HCT116 (cell line): ENCODE measurements around the gene TSC22D1. TPM values are rescaled to one million over a fixed set of nuclear protein-coding genes. Genes with fewer than 3 reads are reported as not detected.

Experiments
- ATAC-seq: fragments of 200-7000 bp; cut with Tn5 transposase; 2 replicates; pipeline ENCODE4 v1.9.1; 2020; ENCODE audit warnings: mild to moderate bottlenecking, moderate library complexity
- BruUV-seq: library from RNA; stranded (reverse); fragments of 400-500 nt; replicated peaks from 2 replicates; lab custom pipeline; 2021; lab: Mats Ljungman, UMichigan
- CTCF ChIA-PET: fragments of 300-600 bp; sonication (Branson Sonifier 250); formaldehyde crosslinking; loops from one replicate; lab custom pipeline; 2021; ENCODE audit warnings: antibody characterized with exemption; lab: Charles Lee
- POLR2A ChIA-PET: fragments of 300-600, 350-600 bp; sonication (Branson Sonifier 250); formaldehyde crosslinking; loops from one replicate; lab custom pipeline; 2021; ENCODE audit warnings: antibody characterized with exemption; lab: Charles Lee
- RAD21 ChIA-PET, 2 experiments: fragments of 300-600 bp; sonication (Branson Sonifier 250); formaldehyde crosslinking; loops; one replicate each; lab custom pipeline; 2023; ENCODE audit warnings: low total read pairs in 2 of 2; ENCODE audit not compliant: uncharacterized antibody in 2 of 2, unreplicated experiment in 2 of 2, low non-redundant PET in 1 of 2; lab: Charles Lee
- DNase-seq: peaks from one replicate; pipeline ENCODE4 v3.0.0-alpha.2; 2010; ENCODE audit warnings: low read depth, low spot score
- H2AFZ ChIP-seq: fragments of 200-600 bp; shearing (Covaris generic), sonication (generic); 2 replicates; pipeline ENCODE4 v1.6.1; 2017; ENCODE audit warnings: low read depth, mixed run types, mixed read lengths, antibody characterized with exemption, low read length; ENCODE audit not compliant: poor library complexity, severe bottlenecking
- H3K27ac ChIP-seq: 2 replicates; pipeline ENCODE4 v1.5.1; 2012; ENCODE audit warnings: low read depth, low read length
- H3K27me3 ChIP-seq: fragments of 200-600 bp; sonication (generic); 2 replicates; pipeline ENCODE4 v1.6.1; 2016; ENCODE audit warnings: mixed run types, low read length, mixed read lengths; ENCODE audit not compliant: insufficient read depth
- H3K36me3 ChIP-seq, 2 experiments: fragments of 200-500 bp in 1 of 2; fragments of 200-600 bp in 1 of 2; sonication (Bioruptor generic) in 1 of 2; sonication (generic) in 1 of 2; 2 replicates each; pipeline versions ENCODE4 v1.5.1 to v1.6.1; 2014 to 2016; ENCODE audit warnings: low read length in 2 of 2, inconsistent platforms in 1 of 2, mixed read lengths in 1 of 2, mixed run types in 1 of 2; ENCODE audit not compliant: insufficient read depth in 2 of 2, control insufficient read depth in 1 of 2
- H3K4me1 ChIP-seq, 2 experiments: fragments of 200-600 bp in 1 of 2; sonication (generic) in 1 of 2; 2 replicates each; pipeline versions ENCODE4 v1.5.1 to v1.6.1; 2012 to 2017; ENCODE audit warnings: low read length in 2 of 2, inconsistent platforms in 1 of 2, mild to moderate bottlenecking in 1 of 2, mixed read lengths in 1 of 2, mixed run types in 1 of 2, moderate library complexity in 1 of 2; ENCODE audit not compliant: insufficient read depth in 2 of 2, control insufficient read depth in 1 of 2
- H3K4me2 ChIP-seq: fragments of 200-600 bp; sonication (generic); 2 replicates; pipeline ENCODE4 v1.6.1; 2017; ENCODE audit warnings: mixed run types, low read length, mixed read lengths
- H3K4me3 ChIP-seq, 2 experiments: fragments of 200-600 bp in 1 of 2; sonication (generic) in 1 of 2; replicated peaks in 1 of 2; 2 replicates each; pipeline ENCODE4 v1.5.1; 2011 to 2016; ENCODE audit warnings: low read length in 2 of 2, control low read depth in 1 of 2, low read depth in 1 of 2, mild to moderate bottlenecking in 1 of 2, mixed read lengths in 1 of 2, mixed run types in 1 of 2
- H3K79me2 ChIP-seq: fragments of 200-600 bp; sonication (generic); 2 replicates; pipeline ENCODE4 v1.6.1; 2017; ENCODE audit warnings: mild to moderate bottlenecking, mixed run types, low read length, moderate library complexity, mixed read lengths; ENCODE audit not compliant: insufficient read depth
- H3K9ac ChIP-seq: fragments of 200-600 bp; sonication (generic); 2 replicates; pipeline ENCODE4 v1.6.1; 2016; ENCODE audit warnings: low read length, mixed read lengths
- H3K9me2 ChIP-seq: fragments of 200-600 bp; sonication (generic), shearing (Covaris generic); 2 replicates; pipeline ENCODE4 v1.6.1; 2017; ENCODE audit warnings: mixed run types, mild to moderate bottlenecking, moderate library complexity; ENCODE audit not compliant: insufficient read depth
- H3K9me3 ChIP-seq, 2 experiments: fragments of 200-500 bp in 1 of 2; fragments of 200-600 bp in 1 of 2; sonication (Bioruptor generic) in 1 of 2; sonication (generic) in 1 of 2; 2 replicates each; pipeline ENCODE4 v1.6.1; 2014 to 2017; ENCODE audit warnings: low read length in 2 of 2, mixed read lengths in 2 of 2, inconsistent platforms in 1 of 2, low read depth in 1 of 2, mild to moderate bottlenecking in 1 of 2, mixed run types in 1 of 2, moderate library complexity in 1 of 2; ENCODE audit not compliant: control insufficient read depth in 1 of 2, insufficient read depth in 1 of 2
- H4K20me1 ChIP-seq: fragments of 200-600 bp; sonication (generic), shearing (Covaris generic); 2 replicates; pipeline ENCODE4 v1.6.1; 2017; ENCODE audit warnings: mixed run types, mild to moderate bottlenecking, moderate library complexity; ENCODE audit not compliant: insufficient read depth
- CEBPB ChIP-seq: IDR thresholded peaks from 2 replicates; pipeline ENCODE4 v1.6.1; 2012; ENCODE audit warnings: low read depth
- ELF1 ChIP-seq: IDR thresholded peaks from 2 replicates; pipeline ENCODE4 v1.6.1; 2012; ENCODE audit warnings: low read depth, borderline replicate concordance
- EZH2 ChIP-seq: fragments of 200-600 bp; sonication (generic); IDR thresholded peaks from 2 replicates; pipeline ENCODE4 v1.6.1; 2017; ENCODE audit warnings: antibody characterized with exemption, mixed run types
- EZH2phosphoT487 ChIP-seq: fragments of 200-600 bp; IDR thresholded peaks from 2 replicates; pipeline ENCODE4 v1.6.1; 2018; ENCODE audit warnings: antibody characterized with exemption, borderline replicate concordance
- FOSL1 ChIP-seq: IDR thresholded peaks from 2 replicates; pipeline ENCODE4 v1.6.1; 2012; ENCODE audit warnings: low read depth
- JUND ChIP-seq: IDR thresholded peaks from 2 replicates; pipeline ENCODE4 v1.6.1; 2012
- POLR2AphosphoS5 ChIP-seq: IDR thresholded peaks from 2 replicates; pipeline ENCODE4 v1.6.1; 2011; ENCODE audit warnings: mild to moderate bottlenecking, low read depth, low read length, moderate library complexity
- TCF7L2 ChIP-seq: IDR thresholded peaks from 2 replicates; pipeline ENCODE4 v1.7.0; 2011; ENCODE audit warnings: borderline replicate concordance, inconsistent platforms; ENCODE audit not compliant: insufficient read depth, insufficient read length; ENCODE audit errors: extremely low read depth
- YY1 ChIP-seq: IDR thresholded peaks from 2 replicates; pipeline ENCODE4 v1.6.1; 2011; ENCODE audit warnings: low read length, low read depth, moderate library complexity, mild to moderate bottlenecking; ENCODE audit not compliant: insufficient replicate concordance; ENCODE audit errors: extremely low read depth
- ZFX ChIP-seq: fragments of 450-650 bp; IDR thresholded peaks from 2 replicates; pipeline ENCODE4 v1.6.1; 2017
- intact Hi-C: fragments of 100-400 bp; cut with micrococcal nuclease; formaldehyde crosslinking; loops from 2 replicates; pipeline ENCODE4 v1.10.0; 2022
- total RNA-seq: library from RNA; stranded (reverse); gene quantifications from one replicate; pipeline ENCODE4 v1.2.1, GENCODE V29; 2021; ENCODE audit not compliant: unreplicated experiment
- TF ChIP-seq, protein P1 (sequence below): IDR thresholded peaks from 2 replicates; pipeline ENCODE4 v1.6.1; 2012
- TF ChIP-seq, protein P2 (sequence below), 3 experiments: fragments of 200-600 bp in 1 of 3; sonication (generic) in 1 of 3; IDR thresholded peaks in 2 of 3; conservative IDR thresholded peaks in 1 of 3; 2 replicates each; pipeline ENCODE4 v1.5.1; 2012 to 2017; ENCODE audit warnings: low read depth in 2 of 3, low read length in 2 of 3, antibody characterized with exemption in 1 of 3, borderline replicate concordance in 1 of 3, control low read depth in 1 of 3, mild to moderate bottlenecking in 1 of 3, mixed read lengths in 1 of 3, mixed run types in 1 of 3, moderate library complexity in 1 of 3; ENCODE audit not compliant: insufficient read depth in 1 of 3

The TSC22D1 gene
- total RNA-seq, 1 experiment from 2014 or later, result 268 TPM

DNA sequence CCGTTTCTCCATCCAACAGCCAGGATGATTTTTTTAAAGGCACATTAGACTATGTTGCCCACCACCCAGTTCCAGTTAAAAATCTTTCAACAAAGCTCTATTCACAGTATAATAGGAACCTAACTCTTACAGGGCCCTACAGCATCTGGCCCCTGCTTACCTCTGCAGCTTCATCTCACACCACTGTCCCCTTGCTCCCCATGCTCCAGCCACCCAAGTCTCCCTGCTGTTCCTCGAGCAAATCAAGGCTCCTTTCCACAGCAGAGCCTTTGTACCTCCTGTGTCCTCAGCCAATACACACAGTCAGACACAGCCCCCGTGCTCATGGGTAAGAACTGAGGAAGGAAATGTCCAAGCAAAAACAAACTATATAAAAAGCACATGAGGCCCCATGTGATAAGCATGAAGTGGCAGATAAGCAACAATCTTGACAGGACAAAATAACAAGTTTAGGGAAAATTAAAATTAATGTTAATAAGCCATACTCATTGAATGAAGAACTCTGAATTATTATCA lies 67.5 kb downstream of the TSC22D1 start:
- H4K20me1 ChIP-seq, result no peaks in the 10 kb centered on the region
- intact Hi-C loops, result no loop called here
- BruUV-seq, result no TSS peak
- H2AFZ ChIP-seq, result no peak overlapping the region
- no peaks in the 10 kb centered on the region for H3K4me1 ChIP-seq
- no peak overlapping the region for H3K4me3 ChIP-seq
- CTCF ChIA-PET, result no interaction called here
- RAD21 ChIA-PET, result no interaction called here
- TF ChIP-seq POLR2AphosphoS5 (no peak), CEBPB (no peak), ELF1 (no peak), ZFX (no peak), EZH2 (no peak)
- TF ChIP-seq, protein P1, sequence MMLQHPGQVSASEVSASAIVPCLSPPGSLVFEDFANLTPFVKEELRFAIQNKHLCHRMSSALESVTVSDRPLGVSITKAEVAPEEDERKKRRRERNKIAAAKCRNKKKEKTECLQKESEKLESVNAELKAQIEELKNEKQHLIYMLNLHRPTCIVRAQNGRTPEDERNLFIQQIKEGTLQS, result no peak
- TF ChIP-seq, all 23 proteins: peak for 0
- no peak overlapping the region for H3K27ac ChIP-seq
- H3K9me2 ChIP-seq, result no peaks in the 10 kb centered on the region
- H3K4me2 ChIP-seq, result no peak overlapping the region
- no peaks in the 10 kb centered on the region for H3K79me2 ChIP-seq
- no peaks in the 10 kb centered on the region for H3K36me3 ChIP-seq
- DNase-seq (no peak), ATAC-seq (no peak)
- H3K9ac ChIP-seq, result no peak overlapping the region
- H3K9me3 ChIP-seq, result no peaks in the 10 kb centered on the region
- POLR2A ChIA-PET, result no interaction called here
- H3K27me3 ChIP-seq, result no peaks in the 10 kb centered on the region

DNA sequence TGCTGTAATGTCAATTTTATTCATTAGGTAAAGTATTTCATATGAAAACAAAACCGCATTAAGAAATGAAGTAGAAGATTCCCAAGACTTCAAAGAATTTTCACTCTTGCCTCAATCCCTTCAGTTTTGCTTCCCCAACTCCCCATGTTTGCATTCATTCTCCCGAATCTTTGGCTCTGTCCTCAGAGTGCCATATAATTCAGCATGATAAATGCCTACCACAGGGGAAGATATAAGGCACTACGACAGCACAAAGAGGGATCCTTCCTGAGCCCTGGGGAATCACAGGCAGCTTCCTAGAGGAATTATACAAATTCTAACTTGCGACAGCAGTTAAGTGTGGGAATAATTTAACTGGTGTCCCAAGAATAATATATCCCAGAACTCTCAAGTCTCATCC lies 68.5 kb downstream of the TSC22D1 start:
- H3K4me3 ChIP-seq, result no peak overlapping the region

More for the DNA sequence above, 68.5 kb downstream of the TSC22D1 start:
- Histone ChIP-seq H2AFZ (no peak overlapping the region), H3K79me2 (no peaks in the 10 kb centered on the region), H3K27ac (no peak overlapping the region), H3K9me2 (no peaks in the 10 kb centered on the region), H3K4me1 (no peaks in the 10 kb centered on the region), H3K9ac (no peak overlapping the region), H3K27me3 (no peaks in the 10 kb centered on the region), H4K20me1 (no peaks in the 10 kb centered on the region), H3K4me2 (no peak overlapping the region), H3K36me3 (no peaks in the 10 kb centered on the region), H3K9me3 (no peaks in the 10 kb centered on the region)
- intact Hi-C loops, result no loop called here
- no peak for TF ChIP-seq FOSL1
- TF ChIP-seq JUND, result no peak
- TF ChIP-seq, protein P2, sequence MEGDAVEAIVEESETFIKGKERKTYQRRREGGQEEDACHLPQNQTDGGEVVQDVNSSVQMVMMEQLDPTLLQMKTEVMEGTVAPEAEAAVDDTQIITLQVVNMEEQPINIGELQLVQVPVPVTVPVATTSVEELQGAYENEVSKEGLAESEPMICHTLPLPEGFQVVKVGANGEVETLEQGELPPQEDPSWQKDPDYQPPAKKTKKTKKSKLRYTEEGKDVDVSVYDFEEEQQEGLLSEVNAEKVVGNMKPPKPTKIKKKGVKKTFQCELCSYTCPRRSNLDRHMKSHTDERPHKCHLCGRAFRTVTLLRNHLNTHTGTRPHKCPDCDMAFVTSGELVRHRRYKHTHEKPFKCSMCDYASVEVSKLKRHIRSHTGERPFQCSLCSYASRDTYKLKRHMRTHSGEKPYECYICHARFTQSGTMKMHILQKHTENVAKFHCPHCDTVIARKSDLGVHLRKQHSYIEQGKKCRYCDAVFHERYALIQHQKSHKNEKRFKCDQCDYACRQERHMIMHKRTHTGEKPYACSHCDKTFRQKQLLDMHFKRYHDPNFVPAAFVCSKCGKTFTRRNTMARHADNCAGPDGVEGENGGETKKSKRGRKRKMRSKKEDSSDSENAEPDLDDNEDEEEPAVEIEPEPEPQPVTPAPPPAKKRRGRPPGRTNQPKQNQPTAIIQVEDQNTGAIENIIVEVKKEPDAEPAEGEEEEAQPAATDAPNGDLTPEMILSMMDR (IDR thresholded peaks at IDR 0.05 in 2 of 3, conservative IDR thresholded peaks at IDR 0.05 in 1 of 3; ENCODE audit: borderline replicate concordance in 1 of 3, insufficient read depth in 1 of 3, low read depth in 2 of 3, low read length in 2 of 3), result no peak
- no peak for TF ChIP-seq EZH2
- TF ChIP-seq EZH2phosphoT487, result no peak
- no peak for TF ChIP-seq POLR2AphosphoS5
- TF ChIP-seq ZFX, result no peak
- TF ChIP-seq, protein P1, result no peak
- TF ChIP-seq TCF7L2, result no peak
- TF ChIP-seq YY1, result no peak
- DNase-seq (no peak), ATAC-seq (no peak)
- CTCF ChIA-PET, result no interaction called here
- no TSS peak for BruUV-seq
- RAD21 ChIA-PET, result no interaction called here
- POLR2A ChIA-PET, result no interaction called here
